AG09309 (cell line): ENCODE results near the gene TARS3.

Experiments
- DNase-seq: peaks from one replicate; pipeline ENCODE4 v3.0.0-alpha.2; 2010; ENCODE audit warnings: low read depth
- H3K4me3 ChIP-seq: 2 replicates; pipeline ENCODE4 v1.5.1; 2011; ENCODE audit warnings: mild to moderate bottlenecking, low read depth, low read length, moderate library complexity; ENCODE audit not compliant: control insufficient read depth
- CTCF ChIP-seq: IDR thresholded peaks from 2 replicates; pipeline ENCODE4 v1.5.1; 2011; ENCODE audit warnings: mild to moderate bottlenecking, low read depth, low read length, inconsistent platforms; ENCODE audit not compliant: insufficient read depth, control insufficient read depth; ENCODE audit errors: missing control alignments

TARS3 gene

GRCh38 chr15:101733545-101733944 is 9.3 kb upstream of the TARS3 start:
- no peak for TF ChIP-seq CTCF
- no peak for DNase-seq
- no peak overlapping the region for H3K4me3 ChIP-seq

- DNase-seq: no peak
- no peak overlapping the region for H3K4me3 ChIP-seq
- no peak for TF ChIP-seq CTCF
Measured at GRCh38 chr15:101732772-101733171, 8.5 kb upstream of the TARS3 start.

- TF ChIP-seq CTCF: no peak
- no peak for DNase-seq
- no peak overlapping the region for H3K4me3 ChIP-seq
Measured at GRCh38 chr15:101731746-101732145, 7.5 kb upstream of the TARS3 start.

GRCh38 chr15:101727186-101727585 is 2.9 kb upstream of the TARS3 start:
- no peak overlapping the region for H3K4me3 ChIP-seq
- no peak for DNase-seq

GRCh38 chr15:101725073-101725472 is 800 bp upstream of the TARS3 start:
- no peak for TF ChIP-seq CTCF
- no peak overlapping the region for H3K4me3 ChIP-seq
- DNase-seq: no peak

More at GRCh38 chr15:101727186-101727585, 2.9 kb upstream of the TARS3 start:
- no peak for TF ChIP-seq CTCF

GRCh38 chr15:101724675-101725005 is 367 bp upstream of the TARS3 start:
- TF ChIP-seq CTCF: no peak
- no peak for DNase-seq
- no peak overlapping the region for H3K4me3 ChIP-seq
